ENCODE data around the gene ZNF543. TPM values are rescaled to one million over a fixed set of nuclear protein-coding genes. Genes with fewer than 3 reads are reported as not detected.

Gene ZNF543
- total RNA-seq, 1 donor from 2014 or later = 7.9 TPM

DNA sequence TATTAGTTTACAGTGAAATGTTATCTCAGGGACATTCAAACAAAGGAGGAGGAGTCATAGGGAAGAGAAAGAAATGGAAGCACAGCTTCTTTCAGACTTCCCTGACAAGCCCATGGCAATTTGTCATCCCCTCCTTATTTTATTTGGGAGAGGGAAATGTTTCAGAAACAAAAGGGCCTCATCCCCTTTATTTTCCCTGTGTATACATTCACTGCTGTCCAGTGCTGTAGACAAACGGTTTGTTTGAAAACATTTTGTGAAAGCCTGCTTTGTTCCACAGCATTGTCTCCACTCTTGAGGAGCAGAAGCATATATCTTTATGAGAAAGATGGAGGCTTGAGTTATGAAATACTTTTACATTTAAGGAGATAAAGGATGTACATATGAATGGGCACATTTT lies 27.7 kb upstream of the ZNF543 start:
- peaks cover 83% of the 10 kb centered on the region for H3K36me3 ChIP-seq
- no peak overlapping the region for H3K4me3 ChIP-seq
- H3K9me3 ChIP-seq = peaks cover 34% of the 10 kb centered on the region
- intact Hi-C loops (cut with DNase I) = no loop called here
- no peak for DNase-seq
- no peaks in the 10 kb centered on the region for H3K27me3 ChIP-seq
- no peaks in the 10 kb centered on the region for H3K4me1 ChIP-seq
- TF ChIP-seq, protein P1, sequence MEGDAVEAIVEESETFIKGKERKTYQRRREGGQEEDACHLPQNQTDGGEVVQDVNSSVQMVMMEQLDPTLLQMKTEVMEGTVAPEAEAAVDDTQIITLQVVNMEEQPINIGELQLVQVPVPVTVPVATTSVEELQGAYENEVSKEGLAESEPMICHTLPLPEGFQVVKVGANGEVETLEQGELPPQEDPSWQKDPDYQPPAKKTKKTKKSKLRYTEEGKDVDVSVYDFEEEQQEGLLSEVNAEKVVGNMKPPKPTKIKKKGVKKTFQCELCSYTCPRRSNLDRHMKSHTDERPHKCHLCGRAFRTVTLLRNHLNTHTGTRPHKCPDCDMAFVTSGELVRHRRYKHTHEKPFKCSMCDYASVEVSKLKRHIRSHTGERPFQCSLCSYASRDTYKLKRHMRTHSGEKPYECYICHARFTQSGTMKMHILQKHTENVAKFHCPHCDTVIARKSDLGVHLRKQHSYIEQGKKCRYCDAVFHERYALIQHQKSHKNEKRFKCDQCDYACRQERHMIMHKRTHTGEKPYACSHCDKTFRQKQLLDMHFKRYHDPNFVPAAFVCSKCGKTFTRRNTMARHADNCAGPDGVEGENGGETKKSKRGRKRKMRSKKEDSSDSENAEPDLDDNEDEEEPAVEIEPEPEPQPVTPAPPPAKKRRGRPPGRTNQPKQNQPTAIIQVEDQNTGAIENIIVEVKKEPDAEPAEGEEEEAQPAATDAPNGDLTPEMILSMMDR (IDR thresholded peaks at IDR 0.05) = no peak
- ATAC-seq = no peak
- H3K27ac ChIP-seq = no peak overlapping the region

DNA sequence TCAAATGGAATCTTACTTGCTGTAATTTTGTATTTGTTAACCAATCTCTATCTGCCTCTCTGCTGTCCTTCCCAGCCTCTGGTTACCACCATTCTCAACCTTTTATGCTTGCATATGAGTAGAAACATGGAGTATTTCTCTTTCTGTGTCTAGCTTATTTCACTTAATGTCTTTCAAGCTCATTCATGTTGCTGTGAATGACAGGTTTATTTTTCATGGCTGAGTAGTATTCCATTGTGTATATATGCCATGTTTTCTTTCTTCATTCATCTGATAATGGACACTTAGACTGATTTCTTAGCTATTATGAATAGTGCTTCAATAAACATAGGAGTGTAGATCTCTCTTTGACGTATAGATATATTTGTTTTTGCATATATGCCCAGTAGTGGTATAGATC lies 26.6 kb upstream of the ZNF543 start:
- H3K9me3 ChIP-seq = peaks cover 34% of the 10 kb centered on the region
- intact Hi-C loops (cut with DNase I) = no loop called here
- no peak overlapping the region for H3K27ac ChIP-seq
- no peaks in the 10 kb centered on the region for H3K4me1 ChIP-seq
- no peaks in the 10 kb centered on the region for H3K27me3 ChIP-seq
- TF ChIP-seq, protein P1 (IDR thresholded peaks at IDR 0.05) = no peak
- ATAC-seq (no peak), DNase-seq (no peak)
- peaks cover 76% of the 10 kb centered on the region for H3K36me3 ChIP-seq
- H3K4me3 ChIP-seq = no peak overlapping the region

DNA sequence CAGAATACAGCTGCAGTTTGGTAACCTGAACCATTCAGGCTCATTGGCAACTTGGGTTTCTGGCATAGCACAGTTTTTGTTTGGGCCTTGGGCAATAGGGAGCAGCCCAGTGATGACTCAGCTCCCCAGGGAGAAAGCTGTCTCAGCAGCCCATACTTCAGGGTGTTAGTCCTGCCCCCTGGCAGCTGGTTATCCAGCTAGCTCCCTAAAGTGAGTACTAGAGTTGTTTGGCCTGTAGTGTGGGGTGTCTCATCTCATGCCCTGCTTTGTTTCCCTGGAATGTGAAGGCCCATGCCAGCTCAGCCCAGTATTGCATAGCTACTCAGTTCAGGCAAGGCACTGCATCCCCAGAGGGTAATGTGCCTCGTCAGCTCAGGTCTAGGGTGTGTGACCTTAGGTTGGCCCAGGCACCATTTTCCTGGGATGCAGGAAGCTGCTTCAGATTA lies 18.2 kb upstream of the ZNF543 start:
- no peak overlapping the region for H3K27ac ChIP-seq
- no peaks in the 10 kb centered on the region for H3K27me3 ChIP-seq
- peaks cover 49% of the 10 kb centered on the region for H3K36me3 ChIP-seq
- no peaks in the 10 kb centered on the region for H3K9me3 ChIP-seq
- intact Hi-C loops (cut with DNase I) = no loop called here
- TF ChIP-seq, protein P1 (IDR thresholded peaks at IDR 0.05) = no peak
- no peak overlapping the region for H3K4me3 ChIP-seq
- H3K4me1 ChIP-seq = peaks cover 6% of the 10 kb centered on the region
- ATAC-seq (peak; percentile 57), DNase-seq (no peak)

DNA sequence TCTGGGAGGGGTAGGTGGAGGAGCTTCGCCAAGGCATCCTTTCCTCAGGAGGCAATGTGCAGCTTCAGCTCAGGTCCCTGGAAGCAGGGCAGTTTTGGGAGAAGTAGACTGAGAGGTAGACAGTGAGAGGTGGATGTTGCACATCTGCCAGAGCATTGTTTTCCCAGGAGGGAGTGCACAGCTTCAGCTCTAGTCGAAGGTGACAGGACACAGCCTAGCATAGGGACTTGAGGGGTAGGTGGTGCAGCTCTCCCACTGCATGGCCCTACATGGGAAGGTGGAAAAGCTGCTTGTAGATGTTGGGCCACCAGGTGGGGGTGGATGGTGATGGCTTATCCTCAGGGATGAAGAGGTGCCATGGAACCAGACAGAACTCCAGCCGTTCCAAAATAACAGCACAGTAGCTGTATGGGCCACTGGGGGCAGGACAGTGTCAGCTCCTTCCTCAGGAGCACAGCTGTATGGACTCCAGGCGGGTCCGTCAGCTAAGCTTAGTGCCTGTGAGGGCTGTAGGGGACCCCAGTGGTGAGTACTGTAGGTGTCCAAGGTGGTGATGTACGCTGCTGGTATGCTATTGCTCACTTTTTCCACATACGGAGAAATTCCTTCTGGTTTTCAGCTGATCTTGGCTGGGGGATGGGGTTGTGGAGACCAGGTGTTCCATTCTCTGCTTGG lies 17.4 kb upstream of the ZNF543 start:
- TF ChIP-seq, protein P1 (IDR thresholded peaks at IDR 0.05) = no peak
- Histone ChIP-seq H3K36me3 (peaks cover 42% of the 10 kb centered on the region), H3K4me3 (no peak overlapping the region), H3K4me1 (peaks cover 6% of the 10 kb centered on the region), H3K9me3 (no peaks in the 10 kb centered on the region), H3K27me3 (no peaks in the 10 kb centered on the region), H3K27ac (no peak overlapping the region)
- ATAC-seq (no peak), DNase-seq (no peak)
- intact Hi-C loops (cut with DNase I) = no loop called here

DNA sequence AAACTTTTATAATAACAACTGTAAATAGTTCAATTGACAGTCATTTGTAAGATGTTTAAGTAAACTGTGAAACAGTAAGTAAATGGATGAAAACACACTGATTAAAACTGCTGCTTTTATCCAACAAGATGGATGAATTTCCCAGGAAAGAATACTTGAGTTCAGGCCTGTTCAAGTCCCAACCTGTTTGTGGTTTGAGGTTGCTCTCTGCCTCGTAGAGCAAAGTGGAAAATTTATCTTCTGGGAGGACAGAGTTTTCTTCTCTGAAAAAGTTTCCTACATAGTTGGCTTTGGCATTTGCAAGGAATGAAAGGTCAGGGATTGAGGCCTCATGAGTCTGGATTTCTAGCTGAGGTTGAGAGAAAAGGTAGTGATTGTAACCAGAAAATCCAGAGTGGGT lies 15.2 kb upstream of the ZNF543 start:
- TF ChIP-seq, protein P1 (IDR thresholded peaks at IDR 0.05) = no peak
- Histone ChIP-seq H3K27me3 (no peaks in the 10 kb centered on the region), H3K4me3 (no peak overlapping the region), H3K27ac (no peak overlapping the region), H3K36me3 (peaks cover 30% of the 10 kb centered on the region), H3K9me3 (no peaks in the 10 kb centered on the region), H3K4me1 (peaks cover 6% of the 10 kb centered on the region)
- ATAC-seq (no peak), DNase-seq (no peak)
- intact Hi-C loops (cut with DNase I) = no loop called here

DNA sequence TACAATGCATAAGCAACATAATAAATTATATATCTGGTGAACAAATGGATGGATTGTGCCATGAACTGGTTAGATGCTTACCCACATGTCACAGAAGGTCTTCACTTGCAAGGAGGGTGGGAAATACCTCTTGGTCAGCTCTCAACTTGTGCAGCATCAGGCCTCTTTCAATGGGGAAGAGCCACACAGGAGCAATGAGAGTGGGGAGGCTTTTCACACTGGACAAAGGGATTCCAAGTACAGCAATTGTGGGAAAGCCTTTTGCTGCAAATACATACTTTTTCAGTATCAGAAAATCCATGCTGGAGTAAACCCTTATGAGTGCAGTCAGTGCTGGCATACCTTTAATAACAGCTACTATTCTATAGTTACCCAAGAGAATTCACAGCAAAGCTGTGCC lies 11.8 kb upstream of the ZNF543 start:
- Histone ChIP-seq H3K36me3 (peaks cover 10% of the 10 kb centered on the region), H3K9me3 (no peaks in the 10 kb centered on the region), H3K27me3 (no peaks in the 10 kb centered on the region), H3K4me1 (no peaks in the 10 kb centered on the region), H3K4me3 (no peak overlapping the region), H3K27ac (no peak overlapping the region)
- DNase-seq (no peak), ATAC-seq (no peak)
- intact Hi-C loops (cut with DNase I) = no loop called here
- TF ChIP-seq, protein P1 (IDR thresholded peaks at IDR 0.05) = no peak
